ENCODE data around the gene GLUD1. TPM values are rescaled to one million over a fixed set of nuclear protein-coding genes. Genes with fewer than 3 reads are reported as not detected.

GLUD1 gene
- total RNA-seq, 1 experiment from 2014 or later: 101 TPM

DNA sequence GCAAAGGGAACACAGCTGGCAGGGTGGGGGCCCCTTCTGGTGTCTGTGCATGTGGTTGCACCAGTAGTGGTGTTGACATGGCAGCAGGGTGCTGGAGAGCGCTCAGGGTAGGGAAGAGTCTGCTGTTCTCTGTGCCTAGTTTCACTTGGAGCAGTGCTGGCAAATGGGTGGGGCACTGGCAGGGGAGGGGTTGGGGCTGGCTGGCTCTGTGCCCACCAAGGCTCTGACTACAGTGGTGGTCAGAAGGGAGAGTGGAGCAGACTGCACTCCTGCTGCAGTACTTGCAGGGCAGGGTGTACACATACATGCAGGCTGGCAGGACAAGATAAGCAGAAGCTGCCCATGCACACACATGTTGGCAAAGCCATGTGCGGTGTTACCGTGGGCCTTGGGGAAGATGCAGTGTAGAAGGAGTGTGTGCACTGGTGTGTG, 56.3 kb downstream of the GLUD1 start:
- DNase-seq: no peak
- Mint-ChIP-seq H3K4me3 (no peak overlapping the region), H3K4me1 (no peaks in the 10 kb centered on the region), H3K36me3 (ENCODE audit: insufficient read depth in 1 of 3, low read depth in 3 of 3) (no peaks in the 10 kb centered on the region), H3K27me3 (ENCODE audit: low read depth) (no peaks in the 10 kb centered on the region), H3K9me3 (no peaks in the 10 kb centered on the region), H3K27ac (no peak overlapping the region; a peak in 1 of 7 replicates)
- H3K4me2 ChIP-seq (ENCODE audit: insufficient read depth, insufficient read length, low read length): no peak overlapping the region
- no peak overlapping the region for H2BK120ac ChIP-seq (ENCODE audit: low read depth, low read length, poor library complexity, severe bottlenecking)
- no peaks in the 10 kb centered on the region for H3K4me1 ChIP-seq (ENCODE audit: insufficient read depth, low read length)
- no peak overlapping the region for H2AFZ ChIP-seq (ENCODE audit: low read length)
- H4K20me1 ChIP-seq (ENCODE audit: control insufficient read depth, insufficient read depth, insufficient read length): no peaks in the 10 kb centered on the region
- WGBS (ENCODE audit: extremely low coverage, insufficient read length, low lambda C conversion rate): no CpG with 5 or more reads among the region's 3 CpGs
- no peak overlapping the region for H2BK5ac ChIP-seq (ENCODE audit: insufficient read length, low read length)
- no peak overlapping the region for H4K5ac ChIP-seq (ENCODE audit: insufficient read length, low read depth, low read length)
- no peak overlapping the region for H3K4ac ChIP-seq (ENCODE audit: low read depth, low read length)
- H3K27me3 ChIP-seq (ENCODE audit: insufficient read depth, low read length): no peaks in the 10 kb centered on the region
- no peaks in the 10 kb centered on the region for H3K23me2 ChIP-seq (ENCODE audit: insufficient read length, low read depth, low read length, poor library complexity, severe bottlenecking)
- no peaks in the 10 kb centered on the region for H3K9me3 ChIP-seq (ENCODE audit: control insufficient read depth, low read depth, low read length)
- H3K79me1 ChIP-seq (ENCODE audit: insufficient read depth, low read depth, low read length, poor library complexity, severe bottlenecking): no peaks in the 10 kb centered on the region
- no peak overlapping the region for H2BK20ac ChIP-seq (ENCODE audit: low read depth, low read length, poor library complexity, severe bottlenecking)
- H3K18ac ChIP-seq (ENCODE audit: insufficient read length, low read depth, low read length): no peak overlapping the region
- H3T11ph ChIP-seq (ENCODE audit: low read length): no peak overlapping the region
- H3K14ac ChIP-seq (ENCODE audit: insufficient read depth, low read length): no peak overlapping the region; the same call in 1 of the 2 replicates
- H3K27ac ChIP-seq (ENCODE audit: insufficient read length, low read depth, low read length): no peak overlapping the region
- H3K23ac ChIP-seq (ENCODE audit: insufficient read length, low read depth, low read length): no peak overlapping the region
- H3K56ac ChIP-seq (ENCODE audit: insufficient read length, low read depth, low read length): no peak overlapping the region
- H2BK15ac ChIP-seq (ENCODE audit: low read depth, low read length): no peak overlapping the region
- H4K91ac ChIP-seq (ENCODE audit: insufficient read length, low read depth, low read length): no peak overlapping the region
- TF ChIP-seq, protein P1, sequence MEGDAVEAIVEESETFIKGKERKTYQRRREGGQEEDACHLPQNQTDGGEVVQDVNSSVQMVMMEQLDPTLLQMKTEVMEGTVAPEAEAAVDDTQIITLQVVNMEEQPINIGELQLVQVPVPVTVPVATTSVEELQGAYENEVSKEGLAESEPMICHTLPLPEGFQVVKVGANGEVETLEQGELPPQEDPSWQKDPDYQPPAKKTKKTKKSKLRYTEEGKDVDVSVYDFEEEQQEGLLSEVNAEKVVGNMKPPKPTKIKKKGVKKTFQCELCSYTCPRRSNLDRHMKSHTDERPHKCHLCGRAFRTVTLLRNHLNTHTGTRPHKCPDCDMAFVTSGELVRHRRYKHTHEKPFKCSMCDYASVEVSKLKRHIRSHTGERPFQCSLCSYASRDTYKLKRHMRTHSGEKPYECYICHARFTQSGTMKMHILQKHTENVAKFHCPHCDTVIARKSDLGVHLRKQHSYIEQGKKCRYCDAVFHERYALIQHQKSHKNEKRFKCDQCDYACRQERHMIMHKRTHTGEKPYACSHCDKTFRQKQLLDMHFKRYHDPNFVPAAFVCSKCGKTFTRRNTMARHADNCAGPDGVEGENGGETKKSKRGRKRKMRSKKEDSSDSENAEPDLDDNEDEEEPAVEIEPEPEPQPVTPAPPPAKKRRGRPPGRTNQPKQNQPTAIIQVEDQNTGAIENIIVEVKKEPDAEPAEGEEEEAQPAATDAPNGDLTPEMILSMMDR (conservative IDR thresholded peaks at IDR 0.05): no peak
- no peak overlapping the region for H3K9ac ChIP-seq (ENCODE audit: extremely low read depth, insufficient read length, low read length)
- H2AK5ac ChIP-seq (ENCODE audit: insufficient read length, low read length): no peak overlapping the region
- H2BK12ac ChIP-seq (ENCODE audit: insufficient read length, low read depth, low read length): no peak overlapping the region
- H3K79me2 ChIP-seq (ENCODE audit: insufficient read depth, low read length): no peaks in the 10 kb centered on the region
- no peak overlapping the region for H4K8ac ChIP-seq (replicated peaks; ENCODE audit: insufficient read length, low read depth, low read length)

Measured in H9 (cell line).